ENCODE results near the gene ACAT2.
"Not testable (repeated sequence)": the region's sequence is repeated elsewhere in the genome, so short reads cannot be mapped to it uniquely, and the experiment has no call there.

ACAT2 gene

DNA sequence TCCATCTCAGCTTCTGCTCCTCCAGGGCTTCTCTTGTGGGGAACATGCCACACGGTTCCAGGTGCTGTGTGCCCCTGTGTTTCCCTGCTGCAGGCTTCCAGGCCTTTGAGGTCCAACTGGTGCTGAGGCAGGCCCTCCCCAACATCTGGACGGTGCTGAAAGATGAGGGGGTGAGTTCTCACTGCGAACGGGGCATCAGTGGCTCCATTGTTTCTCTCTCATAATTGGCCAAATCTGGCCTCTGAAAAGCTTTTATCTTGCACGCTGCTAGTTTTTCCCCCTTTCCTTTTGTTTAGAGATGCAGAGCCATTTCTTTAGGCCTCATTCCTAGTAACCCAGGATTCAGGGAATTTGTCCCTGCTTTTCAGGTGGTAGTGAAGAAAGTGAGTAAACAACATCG lies 46.8 kb downstream of the ACAT2 start:
- Histone ChIP-seq H3K36me3 (ENCODE audit: control insufficient read depth, low read length) (no peaks in the 10 kb centered on the region), H3K27ac (ENCODE audit: low read depth, low read length) (no peak overlapping the region), H3K4me2 (ENCODE audit: low read length) (no peak overlapping the region), H4K20me1 (ENCODE audit: control insufficient read depth, insufficient read depth, low read depth, low read length) (no peaks in the 10 kb centered on the region), H3K79me2 (ENCODE audit: control insufficient read depth, low read length) (no peaks in the 10 kb centered on the region), H3K27me3 (ENCODE audit: control insufficient read depth, low read length) (no peaks in the 10 kb centered on the region), H3F3A (ENCODE audit: control insufficient read depth, insufficient read depth) (no peaks in the 10 kb centered on the region), H3K4me3 (ENCODE audit: low read length) (no peak overlapping the region), H3K4me1 (ENCODE audit: control insufficient read depth, low read length) (no peaks in the 10 kb centered on the region), H3K9me2 (replicated peaks; ENCODE audit: control insufficient read depth, low read length) (no peaks in the 10 kb centered on the region), H3K9me3 (ENCODE audit: control insufficient read depth, insufficient read depth, low read length) (no peaks in the 10 kb centered on the region)
- TF ChIP-seq, protein P1, sequence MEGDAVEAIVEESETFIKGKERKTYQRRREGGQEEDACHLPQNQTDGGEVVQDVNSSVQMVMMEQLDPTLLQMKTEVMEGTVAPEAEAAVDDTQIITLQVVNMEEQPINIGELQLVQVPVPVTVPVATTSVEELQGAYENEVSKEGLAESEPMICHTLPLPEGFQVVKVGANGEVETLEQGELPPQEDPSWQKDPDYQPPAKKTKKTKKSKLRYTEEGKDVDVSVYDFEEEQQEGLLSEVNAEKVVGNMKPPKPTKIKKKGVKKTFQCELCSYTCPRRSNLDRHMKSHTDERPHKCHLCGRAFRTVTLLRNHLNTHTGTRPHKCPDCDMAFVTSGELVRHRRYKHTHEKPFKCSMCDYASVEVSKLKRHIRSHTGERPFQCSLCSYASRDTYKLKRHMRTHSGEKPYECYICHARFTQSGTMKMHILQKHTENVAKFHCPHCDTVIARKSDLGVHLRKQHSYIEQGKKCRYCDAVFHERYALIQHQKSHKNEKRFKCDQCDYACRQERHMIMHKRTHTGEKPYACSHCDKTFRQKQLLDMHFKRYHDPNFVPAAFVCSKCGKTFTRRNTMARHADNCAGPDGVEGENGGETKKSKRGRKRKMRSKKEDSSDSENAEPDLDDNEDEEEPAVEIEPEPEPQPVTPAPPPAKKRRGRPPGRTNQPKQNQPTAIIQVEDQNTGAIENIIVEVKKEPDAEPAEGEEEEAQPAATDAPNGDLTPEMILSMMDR (IDR thresholded peaks at IDR 0.05; ENCODE audit: low read depth, low read length, poor library complexity, severe bottlenecking) = no peak
- TF ChIP-seq EZH2phosphoT487 (IDR thresholded peaks at IDR 0.05; ENCODE audit: borderline replicate concordance, low read length) = no peak

DNA sequence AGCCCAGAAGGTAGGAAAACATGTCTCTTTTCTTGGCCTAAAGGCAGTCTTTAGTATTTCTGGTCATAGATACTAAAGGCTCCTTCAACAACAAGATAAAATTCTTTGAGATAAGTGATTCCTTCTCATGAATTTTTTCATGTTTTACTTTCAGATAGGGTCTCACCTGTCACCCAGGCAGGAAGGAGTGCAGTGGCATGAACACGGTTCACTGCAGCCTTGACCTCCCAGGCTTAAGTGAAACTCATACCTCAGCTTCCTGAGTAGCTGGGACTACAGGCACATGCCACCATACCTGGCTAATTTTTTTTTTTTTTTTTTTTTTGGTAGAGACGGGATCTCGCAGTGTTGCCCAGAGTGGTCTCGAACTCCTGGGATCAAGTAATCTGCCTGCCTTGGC lies 47.3 kb downstream of the ACAT2 start:
- Histone ChIP-seq H4K20me1 (ENCODE audit: control insufficient read depth, insufficient read depth, low read depth, low read length) (no peaks in the 10 kb centered on the region), H3K36me3 (ENCODE audit: control insufficient read depth, low read length) (no peaks in the 10 kb centered on the region), H3K4me3 (ENCODE audit: low read length) (no peak overlapping the region), H3K4me1 (ENCODE audit: control insufficient read depth, low read length) (no peaks in the 10 kb centered on the region), H3K9me2 (replicated peaks; ENCODE audit: control insufficient read depth, low read length) (no peaks in the 10 kb centered on the region), H3F3A (ENCODE audit: control insufficient read depth, insufficient read depth) (no peaks in the 10 kb centered on the region), H3K27ac (ENCODE audit: low read depth, low read length) (no peak overlapping the region), H3K9me3 (ENCODE audit: control insufficient read depth, insufficient read depth, low read length) (no peaks in the 10 kb centered on the region), H3K27me3 (ENCODE audit: control insufficient read depth, low read length) (no peaks in the 10 kb centered on the region), H3K79me2 (ENCODE audit: control insufficient read depth, low read length) (no peaks in the 10 kb centered on the region), H3K4me2 (ENCODE audit: low read length) (no peak overlapping the region)
- no peak for TF ChIP-seq EZH2phosphoT487 (IDR thresholded peaks at IDR 0.05; ENCODE audit: borderline replicate concordance, low read length)
- TF ChIP-seq, protein P1 (IDR thresholded peaks at IDR 0.05; ENCODE audit: low read depth, low read length, poor library complexity, severe bottlenecking) = no peak

DNA sequence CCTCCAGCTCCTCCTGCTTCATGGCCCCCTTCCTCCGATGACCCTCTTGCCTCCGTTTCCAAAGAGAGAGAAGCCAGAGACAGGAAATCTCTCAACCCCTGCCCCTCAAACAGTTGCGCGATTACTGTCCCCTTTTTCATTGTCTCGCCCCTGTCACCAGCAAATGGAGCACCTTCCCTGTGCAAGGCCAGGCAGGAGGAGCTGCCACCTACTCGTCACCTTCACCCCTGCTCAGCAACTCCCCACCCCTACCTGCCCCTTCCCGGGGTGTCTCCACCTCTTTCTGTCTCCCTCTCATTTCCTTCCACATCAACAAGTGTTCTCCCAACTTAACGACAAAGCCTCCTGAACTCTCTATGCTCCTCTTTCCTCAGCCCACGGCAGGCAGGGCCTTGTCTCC lies 51.9 kb downstream of the ACAT2 start:
- H3F3A ChIP-seq (ENCODE audit: control insufficient read depth, insufficient read depth) = no peaks in the 10 kb centered on the region
- no peaks in the 10 kb centered on the region for H4K20me1 ChIP-seq (ENCODE audit: control insufficient read depth, insufficient read depth, low read depth, low read length)
- no peaks in the 10 kb centered on the region for H3K4me1 ChIP-seq (ENCODE audit: control insufficient read depth, low read length)
- no peak overlapping the region for H3K27ac ChIP-seq (ENCODE audit: low read depth, low read length)
- no peaks in the 10 kb centered on the region for H3K79me2 ChIP-seq (ENCODE audit: control insufficient read depth, low read length)
- H3K4me3 ChIP-seq (ENCODE audit: low read length) = no peak overlapping the region
- H3K27me3 ChIP-seq (ENCODE audit: control insufficient read depth, low read length) = no peaks in the 10 kb centered on the region
- H3K9me2 ChIP-seq (replicated peaks; ENCODE audit: control insufficient read depth, low read length) = no peaks in the 10 kb centered on the region
- H3K9me3 ChIP-seq (ENCODE audit: control insufficient read depth, insufficient read depth, low read length) = no peaks in the 10 kb centered on the region
- H3K36me3 ChIP-seq (ENCODE audit: control insufficient read depth, low read length) = no peaks in the 10 kb centered on the region
- no peak overlapping the region for H3K4me2 ChIP-seq (ENCODE audit: low read length)
- no peak for TF ChIP-seq EZH2phosphoT487 (IDR thresholded peaks at IDR 0.05; ENCODE audit: borderline replicate concordance, low read length)
- TF ChIP-seq, protein P1 (IDR thresholded peaks at IDR 0.05; ENCODE audit: low read depth, low read length, poor library complexity, severe bottlenecking) = no peak

DNA sequence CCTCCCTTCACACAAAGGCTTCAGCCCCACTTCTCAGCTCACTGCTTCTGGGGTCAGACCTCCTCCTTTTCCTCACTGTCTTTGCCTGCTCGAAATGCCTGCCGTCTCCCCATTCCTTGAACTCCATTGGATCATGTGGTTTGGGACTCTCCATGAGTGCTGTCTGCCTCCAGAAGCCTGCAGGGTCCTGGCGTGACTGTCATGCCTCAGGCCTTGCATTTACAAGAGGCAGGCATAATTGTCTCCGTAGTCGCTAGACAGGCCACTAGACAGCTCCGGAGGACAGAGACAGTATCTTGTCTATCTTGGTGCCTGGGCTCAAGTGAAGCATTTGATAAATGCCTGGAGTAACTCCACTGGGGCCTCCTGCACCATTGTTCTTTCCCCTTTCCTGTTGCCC lies 53.6 kb downstream of the ACAT2 start:
- H3K9me3 ChIP-seq (ENCODE audit: control insufficient read depth, insufficient read depth, low read length) = no peaks in the 10 kb centered on the region
- no peaks in the 10 kb centered on the region for H3K27me3 ChIP-seq (ENCODE audit: control insufficient read depth, low read length)
- no peak overlapping the region for H3K4me3 ChIP-seq (ENCODE audit: low read length)
- H3K4me1 ChIP-seq (ENCODE audit: control insufficient read depth, low read length) = peaks cover 14% of the 10 kb centered on the region
- H4K20me1 ChIP-seq (ENCODE audit: control insufficient read depth, insufficient read depth, low read depth, low read length) = no peaks in the 10 kb centered on the region
- TF ChIP-seq, protein P1 (IDR thresholded peaks at IDR 0.05; ENCODE audit: low read depth, low read length, poor library complexity, severe bottlenecking) = no peak
- no peak for TF ChIP-seq EZH2phosphoT487 (IDR thresholded peaks at IDR 0.05; ENCODE audit: borderline replicate concordance, low read length)
- no peak overlapping the region for H3K4me2 ChIP-seq (ENCODE audit: low read length)
- no peaks in the 10 kb centered on the region for H3K36me3 ChIP-seq (ENCODE audit: control insufficient read depth, low read length)
- no peaks in the 10 kb centered on the region for H3K9me2 ChIP-seq (replicated peaks; ENCODE audit: control insufficient read depth, low read length)
- H3K79me2 ChIP-seq (ENCODE audit: control insufficient read depth, low read length) = no peaks in the 10 kb centered on the region
- H3F3A ChIP-seq (ENCODE audit: control insufficient read depth, insufficient read depth) = no peaks in the 10 kb centered on the region
- H3K27ac ChIP-seq (ENCODE audit: low read depth, low read length) = no peak overlapping the region

DNA sequence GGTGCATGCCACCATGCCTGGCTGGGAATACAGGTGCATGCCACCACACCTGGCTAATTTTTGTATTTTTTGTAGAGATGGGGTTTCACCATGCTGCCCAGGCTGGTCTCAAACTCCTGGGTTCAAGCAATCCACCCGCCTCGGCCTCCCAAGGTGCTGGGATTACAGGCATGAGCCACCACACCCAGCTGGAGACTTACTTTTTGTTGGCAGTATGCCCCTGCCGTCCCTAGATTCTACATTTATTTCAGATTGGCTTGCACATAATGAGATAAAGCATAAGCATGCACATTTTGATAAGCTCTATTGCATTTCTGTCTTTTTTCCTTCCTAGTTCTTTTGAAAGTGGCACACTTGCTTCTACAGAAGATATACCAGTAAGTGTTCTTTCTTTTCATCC lies 54.9 kb downstream of the ACAT2 start:
- H3K79me2 ChIP-seq (ENCODE audit: control insufficient read depth, low read length); H3F3A ChIP-seq (ENCODE audit: control insufficient read depth, insufficient read depth); H3K9me2 ChIP-seq (replicated peaks; ENCODE audit: control insufficient read depth, low read length); H3K27me3 ChIP-seq (ENCODE audit: control insufficient read depth, low read length); H3K9me3 ChIP-seq (ENCODE audit: control insufficient read depth, insufficient read depth, low read length); H3K4me3 ChIP-seq (ENCODE audit: low read length); H3K36me3 ChIP-seq (ENCODE audit: control insufficient read depth, low read length); H3K27ac ChIP-seq (ENCODE audit: low read depth, low read length); H4K20me1 ChIP-seq (ENCODE audit: control insufficient read depth, insufficient read depth, low read depth, low read length); H3K4me2 ChIP-seq (ENCODE audit: low read length): not testable (repeated sequence)
- H3K4me1 ChIP-seq (ENCODE audit: control insufficient read depth, low read length) = peaks cover 23% of the 10 kb centered on the region

Data from DOHH2 (cell line).